Thoracic aorta (tissue), 2 donors: ENCODE data around the gene CDH19. TPM values are rescaled to one million over a fixed set of nuclear protein-coding genes. Genes with fewer than 3 reads are reported as not detected.

Source experiments
- ATAC-seq: fragments of 150-250 bp; one replicate; pipeline ENCODE4 v1.8.0; 2017; ENCODE audit warnings: low read depth; ENCODE audit not compliant: insufficient number of reproducible peaks, low FRiP score
- DNase-seq: peaks from one replicate; pipeline ENCODE4 v3.0.0-alpha.2; 2020; ENCODE audit warnings: low spot score
- H3K27ac ChIP-seq, 2 donors: fragments of 200-600 bp; sonication (generic); 1 replicate in 1 of 2; 2 replicates in 1 of 2; pipeline ENCODE4 v1.5.1; 2016; ENCODE audit warnings: mild to moderate bottlenecking in 2 of 2, moderate library complexity in 2 of 2
- H3K27me3 ChIP-seq: fragments of 200-600 bp; sonication (generic); replicated peaks from 2 replicates; pipeline ENCODE4 v1.6.0; 2016; ENCODE audit warnings: mild to moderate bottlenecking; ENCODE audit not compliant: insufficient read depth
- H3K36me3 ChIP-seq: fragments of 200-600 bp; sonication (generic); one replicate; pipeline ENCODE4 v1.5.1; 2016
- H3K4me1 ChIP-seq, 2 donors: fragments of 200-600 bp; sonication (generic); 1 replicate in 1 of 2; 2 replicates in 1 of 2; pipeline versions ENCODE4 v1.5.1 to v1.6.0; 2016; ENCODE audit warnings: low read depth in 2 of 2, mild to moderate bottlenecking in 1 of 2; ENCODE audit not compliant: control insufficient read depth in 1 of 2
- H3K4me3 ChIP-seq: fragments of 200-600 bp; sonication (generic); 2 replicates; pipeline ENCODE4 v1.5.1; 2016; ENCODE audit warnings: mild to moderate bottlenecking
- H3K9me3 ChIP-seq: fragments of 200-600 bp; sonication (generic); 2 replicates; pipeline ENCODE4 v1.5.1; 2016
- total RNA-seq, 2 donors: library from RNA; depleted of rRNA; stranded (reverse); fragments of >200 nt; gene quantifications; one replicate each; pipeline versions ENCODE4 v1.1.0 to v1.2.3, GENCODE V29; 2016
- TF ChIP-seq, protein P1 (sequence below): fragments of 200-600 bp; sonication (generic); IDR thresholded peaks from one replicate; pipeline ENCODE4 v1.5.1; 2019; ENCODE audit warnings: antibody characterized with exemption

The CDH19 gene
- total RNA-seq, 2 donors from 2014 or later = 8.9 to 31.6 TPM

DNA sequence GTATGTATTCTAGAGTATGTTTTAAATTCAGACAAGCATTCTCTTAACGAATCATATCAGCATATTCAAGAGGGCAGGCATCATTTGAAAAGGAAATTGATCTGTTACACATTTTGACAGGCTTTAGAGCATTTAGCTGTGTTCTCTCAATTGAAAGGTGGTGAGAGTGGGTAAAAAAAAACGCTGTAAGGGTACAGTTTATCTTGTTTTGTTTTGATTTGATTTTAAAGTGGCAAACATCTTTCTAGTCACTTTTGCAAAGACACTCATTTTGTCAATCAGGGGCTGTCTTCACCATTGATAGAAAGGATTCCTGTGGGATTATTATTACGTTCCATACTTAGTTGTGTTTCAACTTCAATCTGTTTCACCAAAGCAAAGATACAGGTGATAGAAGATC is 2.2 kb downstream of the CDH19 start:
- H3K27ac ChIP-seq = no peak overlapping the region
- no peak for ATAC-seq
- TF ChIP-seq, protein P1, sequence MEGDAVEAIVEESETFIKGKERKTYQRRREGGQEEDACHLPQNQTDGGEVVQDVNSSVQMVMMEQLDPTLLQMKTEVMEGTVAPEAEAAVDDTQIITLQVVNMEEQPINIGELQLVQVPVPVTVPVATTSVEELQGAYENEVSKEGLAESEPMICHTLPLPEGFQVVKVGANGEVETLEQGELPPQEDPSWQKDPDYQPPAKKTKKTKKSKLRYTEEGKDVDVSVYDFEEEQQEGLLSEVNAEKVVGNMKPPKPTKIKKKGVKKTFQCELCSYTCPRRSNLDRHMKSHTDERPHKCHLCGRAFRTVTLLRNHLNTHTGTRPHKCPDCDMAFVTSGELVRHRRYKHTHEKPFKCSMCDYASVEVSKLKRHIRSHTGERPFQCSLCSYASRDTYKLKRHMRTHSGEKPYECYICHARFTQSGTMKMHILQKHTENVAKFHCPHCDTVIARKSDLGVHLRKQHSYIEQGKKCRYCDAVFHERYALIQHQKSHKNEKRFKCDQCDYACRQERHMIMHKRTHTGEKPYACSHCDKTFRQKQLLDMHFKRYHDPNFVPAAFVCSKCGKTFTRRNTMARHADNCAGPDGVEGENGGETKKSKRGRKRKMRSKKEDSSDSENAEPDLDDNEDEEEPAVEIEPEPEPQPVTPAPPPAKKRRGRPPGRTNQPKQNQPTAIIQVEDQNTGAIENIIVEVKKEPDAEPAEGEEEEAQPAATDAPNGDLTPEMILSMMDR = no peak
- DNase-seq = no peak
- no peaks in the 10 kb centered on the region for H3K9me3 ChIP-seq
- H3K27me3 ChIP-seq = no peaks in the 10 kb centered on the region
- no peaks in the 10 kb centered on the region for H3K4me1 ChIP-seq
- no peak overlapping the region for H3K4me3 ChIP-seq
- H3K36me3 ChIP-seq = no peaks in the 10 kb centered on the region

DNA sequence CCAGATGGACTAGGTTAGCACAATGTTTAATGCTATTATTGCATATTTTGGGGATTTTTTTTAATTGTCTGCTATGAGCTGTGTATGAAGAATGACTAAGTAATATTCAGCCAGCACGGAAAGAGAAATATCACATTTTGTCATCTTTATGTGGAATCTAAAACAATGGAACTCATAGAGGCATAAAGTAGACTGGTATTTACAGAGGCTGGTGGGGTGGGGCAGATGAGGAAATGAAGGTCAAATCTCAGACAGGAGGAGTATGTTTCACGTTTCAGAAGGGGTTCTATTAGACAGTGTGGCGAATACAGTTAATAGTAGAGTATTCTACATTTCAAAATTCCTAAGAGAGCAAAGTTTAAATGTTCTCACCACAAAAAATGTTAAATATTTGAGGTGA is 4.7 kb downstream of the CDH19 start:
- ATAC-seq = no peak
- H3K4me3 ChIP-seq = no peak overlapping the region
- no peaks in the 10 kb centered on the region for H3K27me3 ChIP-seq
- H3K36me3 ChIP-seq = no peaks in the 10 kb centered on the region
- no peaks in the 10 kb centered on the region for H3K4me1 ChIP-seq
- TF ChIP-seq, protein P1 = no peak
- H3K27ac ChIP-seq = no peak overlapping the region
- no peak for DNase-seq
- H3K9me3 ChIP-seq = no peaks in the 10 kb centered on the region

DNA sequence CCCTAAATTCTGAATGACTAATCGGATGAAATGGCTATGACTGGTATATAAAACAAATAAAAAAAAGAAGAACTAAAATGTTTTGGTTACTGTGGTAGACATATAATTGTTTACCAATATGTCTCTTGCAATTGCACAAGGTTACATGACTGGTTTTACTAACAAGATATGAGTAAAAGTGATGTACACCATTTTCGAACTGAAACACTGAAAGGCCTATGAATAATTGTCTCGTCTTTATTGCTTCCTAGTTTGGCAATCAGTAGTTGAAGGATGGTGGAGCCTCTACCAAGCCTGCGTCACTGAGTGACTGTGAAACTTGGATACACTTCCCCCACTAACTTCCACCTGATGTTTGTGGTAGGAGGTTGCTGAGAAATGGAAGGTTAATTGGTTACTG is 16.5 kb downstream of the CDH19 start:
- TF ChIP-seq, protein P1 = no peak
- ATAC-seq = no peak
- H3K4me3 ChIP-seq = no peak overlapping the region
- no peak overlapping the region for H3K27ac ChIP-seq
- H3K36me3 ChIP-seq = no peaks in the 10 kb centered on the region
- no peaks in the 10 kb centered on the region for H3K4me1 ChIP-seq
- no peaks in the 10 kb centered on the region for H3K27me3 ChIP-seq
- DNase-seq = no peak
- H3K9me3 ChIP-seq = no peaks in the 10 kb centered on the region

DNA sequence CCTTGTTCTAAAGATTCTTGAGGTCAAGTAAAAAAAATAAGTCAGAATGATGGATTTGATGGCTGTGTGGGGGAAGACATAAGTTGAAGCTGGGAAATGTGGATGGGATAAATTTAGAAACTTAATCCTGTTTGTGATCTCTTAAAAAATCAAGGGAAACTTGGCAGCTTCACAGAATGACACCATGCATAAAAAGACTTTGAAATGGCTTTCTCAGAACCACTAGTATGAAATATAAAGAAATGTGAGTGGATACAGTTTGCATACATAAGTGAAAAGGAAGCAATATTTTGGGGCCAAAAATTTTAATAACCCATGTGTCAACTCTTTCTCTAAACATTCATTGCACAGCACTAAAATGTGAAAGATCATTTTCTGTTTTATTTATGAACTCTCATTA is 21.7 kb downstream of the CDH19 start:
- TF ChIP-seq, protein P1 = no peak
- Histone ChIP-seq H3K27ac (no peak overlapping the region), H3K4me3 (no peak overlapping the region), H3K36me3 (no peaks in the 10 kb centered on the region), H3K9me3 (no peaks in the 10 kb centered on the region), H3K4me1 (no peaks in the 10 kb centered on the region), H3K27me3 (no peaks in the 10 kb centered on the region)
- DNase-seq (no peak), ATAC-seq (no peak)

DNA sequence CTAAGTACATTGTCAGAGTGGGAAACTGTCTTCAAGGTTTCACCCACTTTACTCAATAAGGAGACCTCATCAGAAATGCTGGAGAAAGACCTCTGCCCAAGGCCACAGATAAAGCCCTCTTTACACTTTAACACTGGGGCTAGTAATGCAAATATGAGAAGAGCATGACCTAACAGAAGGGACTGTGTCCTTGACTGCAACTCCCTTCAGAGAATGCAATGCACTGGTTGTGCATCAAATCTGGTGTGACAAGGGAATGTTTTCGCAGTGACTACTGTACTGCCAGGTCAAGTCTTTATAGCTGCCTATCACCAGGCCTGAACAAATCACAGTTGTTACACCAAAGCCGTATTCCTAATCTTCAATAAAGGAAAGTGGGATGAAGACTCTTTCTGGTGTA is 28.6 kb downstream of the CDH19 start:
- TF ChIP-seq, protein P1 = no peak
- Histone ChIP-seq H3K27me3 (no peaks in the 10 kb centered on the region), H3K9me3 (no peaks in the 10 kb centered on the region), H3K36me3 (no peaks in the 10 kb centered on the region), H3K4me1 (no peaks in the 10 kb centered on the region), H3K27ac (no peak overlapping the region), H3K4me3 (no peak overlapping the region)
- no peak for DNase-seq
- ATAC-seq = no peak
